Thoracic aorta (tissue), 2 donors: ENCODE data around the gene RFTN1. TPM values are rescaled to one million over a fixed set of nuclear protein-coding genes. Genes with fewer than 3 reads are reported as not detected.

Experiments used
- ATAC-seq: fragments of 150-250 bp; one replicate; pipeline ENCODE4 v1.8.0; 2017; ENCODE audit warnings: low read depth; ENCODE audit not compliant: insufficient number of reproducible peaks, low FRiP score
- DNase-seq: peaks from one replicate; pipeline ENCODE4 v3.0.0-alpha.2; 2020; ENCODE audit warnings: low spot score
- H3K27ac ChIP-seq, 2 donors: fragments of 200-600 bp; sonication (generic); 1 replicate in 1 of 2; 2 replicates in 1 of 2; pipeline ENCODE4 v1.5.1; 2016; ENCODE audit warnings: mild to moderate bottlenecking in 2 of 2, moderate library complexity in 2 of 2
- H3K27me3 ChIP-seq: fragments of 200-600 bp; sonication (generic); replicated peaks from 2 replicates; pipeline ENCODE4 v1.6.0; 2016; ENCODE audit warnings: mild to moderate bottlenecking; ENCODE audit not compliant: insufficient read depth
- H3K36me3 ChIP-seq: fragments of 200-600 bp; sonication (generic); one replicate; pipeline ENCODE4 v1.5.1; 2016
- H3K4me1 ChIP-seq, 2 donors: fragments of 200-600 bp; sonication (generic); 1 replicate in 1 of 2; 2 replicates in 1 of 2; pipeline versions ENCODE4 v1.5.1 to v1.6.0; 2016; ENCODE audit warnings: low read depth in 2 of 2, mild to moderate bottlenecking in 1 of 2; ENCODE audit not compliant: control insufficient read depth in 1 of 2
- H3K4me3 ChIP-seq: fragments of 200-600 bp; sonication (generic); 2 replicates; pipeline ENCODE4 v1.5.1; 2016; ENCODE audit warnings: mild to moderate bottlenecking
- H3K9me3 ChIP-seq: fragments of 200-600 bp; sonication (generic); 2 replicates; pipeline ENCODE4 v1.5.1; 2016
- CTCF ChIP-seq: fragments of 200-600 bp; sonication (generic); IDR thresholded peaks from one replicate; pipeline ENCODE4 v1.5.1; 2019; ENCODE audit warnings: antibody characterized with exemption
- total RNA-seq, 2 donors: library from RNA; depleted of rRNA; stranded (reverse); fragments of >200 nt; gene quantifications; one replicate each; pipeline versions ENCODE4 v1.1.0 to v1.2.3, GENCODE V29; 2016

RFTN1 gene
- total RNA-seq, 2 donors from 2014 or later = 69.7 to 108 TPM

DNA sequence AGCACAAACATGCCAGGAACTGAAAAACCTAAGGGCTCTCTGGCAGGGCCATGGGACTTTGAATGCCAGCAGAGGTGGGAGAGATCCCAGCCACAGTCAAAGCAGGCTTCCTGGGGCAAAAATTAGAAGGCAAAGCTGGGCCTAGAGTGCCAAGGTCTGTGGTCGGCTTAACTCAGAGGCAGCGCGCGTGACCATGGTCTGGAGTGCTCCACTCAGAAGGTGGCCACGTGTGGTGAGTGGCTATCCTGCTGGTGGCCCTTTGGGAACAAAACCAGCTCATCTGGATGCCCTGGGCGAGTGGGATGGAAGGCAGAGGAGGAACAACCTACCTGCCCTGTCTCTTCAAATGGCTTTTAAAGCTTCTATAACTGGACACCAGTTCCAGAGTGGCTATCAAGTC, 185.4 kb downstream of the RFTN1 start:
- peaks cover 3 to 16% of the 10 kb centered on the region in 2 donors for H3K4me1 ChIP-seq
- no peak for DNase-seq
- H3K27ac ChIP-seq = no peak overlapping the region
- no peak overlapping the region for H3K4me3 ChIP-seq
- H3K27me3 ChIP-seq = no peaks in the 10 kb centered on the region
- H3K9me3 ChIP-seq = no peaks in the 10 kb centered on the region
- TF ChIP-seq CTCF = no peak
- H3K36me3 ChIP-seq = peaks cover 10% of the 10 kb centered on the region
- ATAC-seq = no peak

- Histone ChIP-seq H3K27me3 (no peaks in the 10 kb centered on the region), H3K4me3 (no peak overlapping the region), H3K27ac (no peak overlapping the region), H3K4me1 (peaks cover 0 to 6% of the 10 kb centered on the region in 2 donors), H3K9me3 (no peaks in the 10 kb centered on the region), H3K36me3 (peaks cover 17% of the 10 kb centered on the region)
- DNase-seq (no peak), ATAC-seq (no peak)
- TF ChIP-seq CTCF = no peak
Measured at GRCh38 chr3:16326724-16327349, 186.7 kb downstream of the RFTN1 start.

DNA sequence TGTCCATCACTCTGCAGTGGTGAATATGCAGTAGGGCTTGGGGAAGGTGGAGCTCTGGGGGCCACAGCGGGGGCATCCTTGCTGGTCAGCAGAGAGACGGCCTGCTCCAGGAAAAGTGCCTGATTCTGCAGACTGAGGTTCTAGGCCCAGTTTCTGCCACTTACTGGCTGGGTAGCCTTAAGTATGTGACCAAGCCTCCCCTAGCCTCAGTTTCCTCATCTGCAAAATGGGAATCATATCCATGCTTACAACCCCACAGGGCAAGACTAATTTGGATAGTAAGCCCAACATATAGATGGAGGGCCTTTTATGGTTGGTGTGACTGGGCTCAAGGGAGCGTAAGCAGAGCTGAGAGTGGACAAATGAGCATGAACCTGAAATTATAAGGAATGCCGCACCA, 187.6 kb downstream of the RFTN1 start:
- no peak for ATAC-seq
- no peak for DNase-seq
- no peaks in the 10 kb centered on the region for H3K9me3 ChIP-seq
- H3K27ac ChIP-seq = no peak overlapping the region
- H3K4me1 ChIP-seq = peaks cover 0 to 6% of the 10 kb centered on the region in 2 donors
- H3K4me3 ChIP-seq = no peak overlapping the region
- no peaks in the 10 kb centered on the region for H3K27me3 ChIP-seq
- no peak for TF ChIP-seq CTCF
- H3K36me3 ChIP-seq = peaks cover 22% of the 10 kb centered on the region

DNA sequence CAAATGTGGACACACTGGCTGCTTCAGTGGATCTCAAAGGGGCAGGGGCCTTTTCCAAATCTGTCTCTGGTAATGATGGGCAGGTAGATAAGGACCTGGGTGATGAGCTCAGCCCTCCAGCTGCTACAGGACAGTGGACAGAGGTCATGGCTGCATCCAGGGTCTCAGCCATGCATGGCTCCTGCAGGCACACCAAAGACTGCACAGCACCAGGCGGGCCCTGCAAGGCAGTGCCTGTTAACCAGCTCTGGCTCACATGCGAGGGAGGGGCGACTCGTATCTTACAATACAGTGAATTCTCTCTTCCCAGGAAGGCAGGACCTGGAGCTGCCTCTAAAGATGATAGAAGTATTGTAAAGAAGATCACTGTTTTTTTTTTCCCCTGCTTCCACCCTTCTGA, 189.8 kb downstream of the RFTN1 start:
- no peaks in the 10 kb centered on the region for H3K9me3 ChIP-seq
- peaks cover 29% of the 10 kb centered on the region for H3K36me3 ChIP-seq
- no peaks in the 10 kb centered on the region for H3K27me3 ChIP-seq
- no peak for TF ChIP-seq CTCF
- DNase-seq = no peak
- ATAC-seq = no peak
- no peak overlapping the region for H3K4me3 ChIP-seq
- peaks cover 0 to 6% of the 10 kb centered on the region in 2 donors for H3K4me1 ChIP-seq
- no peak overlapping the region for H3K27ac ChIP-seq

GRCh38 chr3:16322189-16322588, 191.3 kb downstream of the RFTN1 start:
- Histone ChIP-seq H3K36me3 (peaks cover 29% of the 10 kb centered on the region), H3K4me3 (no peak overlapping the region), H3K27me3 (no peaks in the 10 kb centered on the region), H3K9me3 (no peaks in the 10 kb centered on the region), H3K4me1 (peaks cover 0 to 6% of the 10 kb centered on the region in 2 donors), H3K27ac (no peak overlapping the region)
- ATAC-seq (no peak), DNase-seq (no peak)
- no peak for TF ChIP-seq CTCF
